Breast epithelium (tissue), 3 donors: ENCODE data around the gene TSKS.

Source experiments
- POLR2A ChIP-seq: fragments of 450-650 bp; IDR thresholded peaks from one replicate; pipeline ENCODE4 v1.6.1; 2016; ENCODE audit warnings: antibody characterized with exemption, mild to moderate bottlenecking, moderate library complexity
- POLR2AphosphoS5 ChIP-seq, 3 donors: sonication (generic); formaldehyde crosslinking; IDR thresholded peaks; one replicate each; pipeline ENCODE4 v1.6.1; 2017; ENCODE audit warnings: antibody characterized with exemption in 3 of 3
- TF ChIP-seq, protein P1 (sequence below), 3 donors: fragments of 450-650 bp; IDR thresholded peaks; one replicate each; pipeline ENCODE4 v1.5.1; 2016 to 2017; ENCODE audit warnings: antibody characterized with exemption in 3 of 3, mild to moderate bottlenecking in 3 of 3, moderate library complexity in 3 of 3

DNA sequence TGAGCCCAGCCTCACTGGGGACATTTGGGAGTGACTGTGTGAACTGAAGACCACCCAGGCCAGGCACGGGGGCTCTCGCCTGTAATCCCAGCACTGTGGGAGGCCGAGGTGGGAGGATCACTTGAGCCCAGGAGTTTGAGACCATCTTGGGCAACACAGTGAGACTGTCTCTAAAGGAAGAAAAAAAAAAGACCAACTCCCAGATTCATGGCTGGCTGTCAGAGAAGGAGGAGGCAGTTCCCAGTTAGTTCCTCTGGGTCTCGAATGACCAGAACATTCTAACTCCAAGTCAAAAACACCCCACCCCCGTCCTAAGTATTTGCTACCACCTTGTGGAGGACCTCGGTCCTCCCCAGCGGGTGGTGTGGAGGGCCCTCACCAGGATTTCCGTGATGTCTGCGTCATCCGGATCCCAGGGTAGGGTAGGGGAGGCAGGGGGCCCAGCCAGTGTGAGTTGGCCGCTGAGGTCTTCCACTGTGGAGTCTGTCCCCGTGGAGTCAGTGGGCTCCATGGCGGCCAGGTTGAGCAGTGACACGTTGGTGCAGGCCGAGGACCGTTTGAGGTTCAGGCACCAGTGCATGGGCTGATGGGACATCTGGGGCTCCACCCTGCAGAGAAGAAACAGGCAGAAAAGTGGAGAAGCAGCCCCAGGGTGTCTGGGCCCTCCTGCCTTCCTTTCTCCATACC is 1.3 kb downstream of the TSKS start:
- TF ChIP-seq, protein P1, sequence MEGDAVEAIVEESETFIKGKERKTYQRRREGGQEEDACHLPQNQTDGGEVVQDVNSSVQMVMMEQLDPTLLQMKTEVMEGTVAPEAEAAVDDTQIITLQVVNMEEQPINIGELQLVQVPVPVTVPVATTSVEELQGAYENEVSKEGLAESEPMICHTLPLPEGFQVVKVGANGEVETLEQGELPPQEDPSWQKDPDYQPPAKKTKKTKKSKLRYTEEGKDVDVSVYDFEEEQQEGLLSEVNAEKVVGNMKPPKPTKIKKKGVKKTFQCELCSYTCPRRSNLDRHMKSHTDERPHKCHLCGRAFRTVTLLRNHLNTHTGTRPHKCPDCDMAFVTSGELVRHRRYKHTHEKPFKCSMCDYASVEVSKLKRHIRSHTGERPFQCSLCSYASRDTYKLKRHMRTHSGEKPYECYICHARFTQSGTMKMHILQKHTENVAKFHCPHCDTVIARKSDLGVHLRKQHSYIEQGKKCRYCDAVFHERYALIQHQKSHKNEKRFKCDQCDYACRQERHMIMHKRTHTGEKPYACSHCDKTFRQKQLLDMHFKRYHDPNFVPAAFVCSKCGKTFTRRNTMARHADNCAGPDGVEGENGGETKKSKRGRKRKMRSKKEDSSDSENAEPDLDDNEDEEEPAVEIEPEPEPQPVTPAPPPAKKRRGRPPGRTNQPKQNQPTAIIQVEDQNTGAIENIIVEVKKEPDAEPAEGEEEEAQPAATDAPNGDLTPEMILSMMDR (IDR thresholded peaks at IDR 0.05): no peak
- TF ChIP-seq POLR2A (no peak), POLR2AphosphoS5 (IDR thresholded peaks at IDR 0.05) (no peak)
